Measurements from ENCODE around the gene PIH1D2. TPM values are rescaled to one million over a fixed set of nuclear protein-coding genes. Genes with fewer than 3 reads are reported as not detected.

The PIH1D2 gene, protein sequence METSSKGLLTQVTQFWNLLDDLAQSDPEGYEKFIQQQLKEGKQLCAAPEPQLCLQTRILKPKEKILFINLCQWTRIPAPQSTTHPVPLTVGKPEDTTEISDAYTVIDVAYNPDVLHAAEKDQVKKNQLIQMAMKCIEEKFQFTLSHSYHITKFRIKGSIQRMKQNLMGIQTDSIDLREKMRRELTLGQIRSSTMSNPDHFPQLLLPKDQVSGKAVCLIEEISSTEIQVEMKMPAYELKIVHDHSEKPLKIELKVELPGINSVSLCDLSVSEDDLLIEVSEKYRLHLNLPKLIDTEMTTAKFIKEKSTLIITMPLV
- 0.58 to 1.7 TPM (median 0.99 TPM) in 5 replicates for total RNA-seq (2022; extraction: Qiagen RNA extraction; ENCODE audit: low read depth)

DNA sequence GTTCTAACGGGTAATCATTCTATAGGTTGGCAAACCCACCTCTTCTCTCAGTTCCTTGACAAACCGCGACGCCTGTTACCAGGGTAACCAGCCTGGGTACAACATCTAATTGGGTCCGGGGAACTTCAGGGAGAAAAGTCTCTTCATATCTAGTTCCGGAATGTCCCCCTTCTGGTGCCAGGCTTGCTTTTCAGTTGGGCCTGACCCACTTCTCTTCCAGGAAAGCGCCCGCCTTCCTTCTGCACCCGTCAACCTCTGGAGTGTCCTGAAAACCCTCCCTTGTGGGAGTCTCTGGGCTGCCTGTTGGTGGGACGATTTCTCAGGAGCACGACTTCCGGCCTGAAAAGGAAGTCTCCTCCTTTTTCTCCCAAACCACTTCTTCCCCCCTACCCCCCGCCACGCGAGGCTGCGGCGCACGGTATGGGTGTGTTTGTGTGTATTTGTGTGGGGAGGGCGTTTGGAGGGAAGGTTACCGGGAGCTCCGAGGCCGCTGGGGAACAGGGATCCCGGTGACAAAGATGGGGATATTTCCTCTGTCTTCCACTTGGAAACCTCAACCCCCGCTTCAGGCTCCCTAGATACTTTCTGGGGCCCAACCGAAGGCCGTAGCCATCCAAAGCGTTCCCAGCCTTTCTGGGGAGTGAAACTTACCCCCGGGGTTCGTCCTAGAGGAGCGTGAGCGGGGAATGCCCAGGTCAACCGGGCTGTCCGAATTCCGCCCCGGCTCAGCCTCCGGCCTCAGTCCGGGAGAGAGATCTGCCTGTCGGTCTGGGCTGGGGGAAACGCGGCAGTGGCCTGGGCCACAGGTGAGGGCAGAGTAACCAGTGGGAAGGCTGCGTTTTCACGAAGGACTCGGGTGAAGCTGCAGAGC is at the start of gene PIH1D2, which contains the start of gene NKAPD1:
TSS of gene PIH1D2 (minus strand) at position 77 of the 871 bp plus-strand sequence. CDS start 843 bp downstream, outside the sequence.
TSS of gene NKAPD1 (plus strand) at position 359 of the 871 bp plus-strand sequence. CDS start 1,276 bp downstream, outside the sequence.

DNA sequence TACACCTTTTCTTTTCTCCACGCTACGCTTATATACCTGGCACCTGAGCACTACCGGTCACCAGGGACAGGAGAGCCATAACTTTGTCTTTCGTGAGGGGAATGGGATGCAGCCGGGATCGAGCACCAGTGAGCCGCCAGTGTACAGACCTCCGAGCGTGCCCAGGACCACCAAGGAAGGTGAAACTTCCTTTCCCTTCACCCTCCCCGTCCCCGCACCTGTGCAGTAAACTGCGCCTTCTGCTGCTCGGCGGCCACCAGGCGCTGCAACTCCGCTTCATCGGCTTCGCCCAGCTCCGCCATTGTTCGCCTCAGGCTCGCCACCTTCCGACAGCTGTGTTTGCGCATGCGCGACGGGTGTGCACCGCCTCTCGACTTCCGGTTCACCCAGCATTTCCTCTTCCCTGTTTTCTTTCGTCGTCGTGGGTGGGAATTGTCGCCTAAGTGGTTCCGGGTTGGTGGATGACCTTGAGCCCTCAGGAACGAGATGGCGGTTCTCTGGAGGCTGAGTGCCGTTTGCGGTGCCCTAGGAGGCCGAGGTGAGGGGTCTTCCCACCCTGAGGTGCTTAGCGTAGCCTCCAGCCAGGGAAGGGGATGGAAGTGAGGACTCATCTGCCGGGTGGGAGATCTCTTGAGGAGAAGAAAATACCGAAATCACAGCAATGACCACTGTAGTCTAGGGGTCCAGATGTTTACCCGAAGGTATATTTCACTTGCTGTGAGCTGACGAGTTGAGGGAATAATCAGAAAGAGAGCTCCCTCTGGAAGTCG is 12.8 kb upstream of the PIH1D2 start, which contains the start of the genes SDHD and TIMM8B:
TSS of gene SDHD (plus strand) at position 452 of the 770 bp plus-strand sequence. CDS start at position 487, 35 bp downstream.
TSS of gene TIMM8B (minus strand) at position 335 of the 770 bp plus-strand sequence. CDS start at position 302, 33 bp downstream.

GRCh38 chr11:112024773-112025678 is 48.8 kb downstream of the PIH1D2 start, which contains the start of gene DLAT:
Gene DLAT, plus strand, starts transcription at chr11:112025408. Its CDS starts 65 bp downstream, at chr11:112025473.

Other genes with a start within 250 kb of the PIH1D2 start
- 18.1 to 21.6 TPM (median 19.7 TPM) in 5 replicates for gene ALG9, start 202.4 kb downstream of the PIH1D2 start, total RNA-seq (2022; extraction: Qiagen RNA extraction; ENCODE audit: low read depth)
- gene FDXACB1, start 194.9 kb downstream of the PIH1D2 start, total RNA-seq (2022; extraction: Qiagen RNA extraction; ENCODE audit: low read depth) = 1.7 to 2.1 TPM (median 1.9 TPM) in 5 replicates
- gene CFAP68, start 194.5 kb downstream of the PIH1D2 start, total RNA-seq (2022; extraction: Qiagen RNA extraction; ENCODE audit: low read depth) = 27.8 to 33.1 TPM (median 30.7 TPM) in 5 replicates
- 4.2 to 9.8 TPM (median 4.4 TPM) in 5 replicates for gene CRYAB, start 162.2 kb downstream of the PIH1D2 start, total RNA-seq (2022; extraction: Qiagen RNA extraction; ENCODE audit: low read depth)
- gene HSPB2, start 161.3 kb downstream of the PIH1D2 start, total RNA-seq (2022; extraction: Qiagen RNA extraction; ENCODE audit: low read depth) = not detected in 5 replicates
- not detected in 5 replicates for gene C11orf52, start 155.1 kb downstream of the PIH1D2 start, total RNA-seq (2022; extraction: Qiagen RNA extraction; ENCODE audit: low read depth)
- 3.7 to 5.9 TPM (median 4.7 TPM) in 5 replicates for gene DIXDC1, start 136.7 kb downstream of the PIH1D2 start, total RNA-seq (2022; extraction: Qiagen RNA extraction; ENCODE audit: low read depth)
- 26.7 to 32.3 TPM (median 31.4 TPM) in 5 replicates for gene DLAT, start 48.6 kb downstream of the PIH1D2 start, total RNA-seq (2022; extraction: Qiagen RNA extraction; ENCODE audit: low read depth)
- gene NKAPD1, start 282 bp upstream of the PIH1D2 start, total RNA-seq (2022; extraction: Qiagen RNA extraction; ENCODE audit: low read depth) = 13.1 to 18.1 TPM (median 14.6 TPM) in 5 replicates
- gene TIMM8B, start 12.7 kb upstream of the PIH1D2 start, total RNA-seq (2022; extraction: Qiagen RNA extraction; ENCODE audit: low read depth) = 67.6 to 72.3 TPM (median 69.6 TPM) in 5 replicates
- 69.4 to 72.2 TPM (median 71.2 TPM) in 5 replicates for gene SDHD, start 12.9 kb upstream of the PIH1D2 start, total RNA-seq (2022; extraction: Qiagen RNA extraction; ENCODE audit: low read depth)
- 79.1 to 106 TPM (median 98.4 TPM) in 5 replicates for gene IL18, start 90.1 kb upstream of the PIH1D2 start, total RNA-seq (2022; extraction: Qiagen RNA extraction; ENCODE audit: low read depth)
- not detected in 5 replicates for gene TEX12, start 93.4 kb upstream of the PIH1D2 start, total RNA-seq (2022; extraction: Qiagen RNA extraction; ENCODE audit: low read depth)
- gene BCO2, start 101.5 kb upstream of the PIH1D2 start, total RNA-seq (2022; extraction: Qiagen RNA extraction; ENCODE audit: low read depth) = 0.70 to 1.0 TPM (median 0.93 TPM) in 5 replicates
- 27.4 to 33.6 TPM (median 32.2 TPM) in 5 replicates for gene PTS, start 152.4 kb upstream of the PIH1D2 start, total RNA-seq (2022; extraction: Qiagen RNA extraction; ENCODE audit: low read depth)
- gene PLET1, start 186.8 kb upstream of the PIH1D2 start, total RNA-seq (2022; extraction: Qiagen RNA extraction; ENCODE audit: low read depth) = not detected in 5 replicates

All from A549 treated with DMSO at 1 μM for 4 hours (cell line).